ENCODE results near the gene BOC.

The BOC gene

GRCh38 chr3:113293348-113293747, 82.0 kb downstream of the BOC start:
- DNase-seq, result no peak

GRCh38 chr3:113295463-113295862, 84.1 kb downstream of the BOC start:
- DNase-seq, result no peak

- no peak for DNase-seq
These were observed 85.9 kb downstream of the BOC start for GRCh38 chr3:113297287-113297686.

GRCh38 chr3:113297841-113298240, 86.5 kb downstream of the BOC start:
- no peak for DNase-seq

GRCh38 chr3:113300596-113300995, 89.2 kb downstream of the BOC start:
- no peak for DNase-seq

GRCh38 chr3:113304102-113304501, 92.7 kb downstream of the BOC start:
- DNase-seq, result no peak

GRCh38 chr3:113304856-113305540, 93.6 kb downstream of the BOC start:
- DNase-seq, result no peak

- DNase-seq, result no peak
These were observed 99.6 kb downstream of the BOC start for GRCh38 chr3:113310960-113311359.

GRCh38 chr3:113312416-113312815, 101.1 kb downstream of the BOC start:
- DNase-seq, result no peak

- DNase-seq, result no peak
These were observed 103.6 kb downstream of the BOC start for GRCh38 chr3:113314923-113315322.

GRCh38 chr3:113329757-113330156, 118.4 kb downstream of the BOC start:
- DNase-seq, result no peak

GRCh38 chr3:113330742-113331141, 119.4 kb downstream of the BOC start:
- no peak for DNase-seq

- DNase-seq, result no peak
These were observed 119.8 kb downstream of the BOC start for GRCh38 chr3:113331187-113331586.

Data from stimulated activated naive CD4-positive, alpha-beta T cell treated with Interleukin-2 at 50 U/mL for 16 hours (primary cell).